NT2/D1 (cell line): ENCODE data around the gene PBX1.

Experiments
- SUZ12 ChIP-seq: IDR thresholded peaks from 2 replicates; pipeline ENCODE4 v1.6.1; 2011; ENCODE audit not compliant: insufficient read length, insufficient read depth; ENCODE audit errors: extremely low read depth
- YY1 ChIP-seq: IDR thresholded peaks from 2 replicates; pipeline ENCODE4 v1.6.1; 2011; ENCODE audit not compliant: insufficient read length, insufficient read depth
- ZNF274 ChIP-seq: IDR thresholded peaks from 2 replicates; pipeline ENCODE4 v1.6.1; 2011; ENCODE audit warnings: mild to moderate bottlenecking, low read depth, low read length

DNA sequence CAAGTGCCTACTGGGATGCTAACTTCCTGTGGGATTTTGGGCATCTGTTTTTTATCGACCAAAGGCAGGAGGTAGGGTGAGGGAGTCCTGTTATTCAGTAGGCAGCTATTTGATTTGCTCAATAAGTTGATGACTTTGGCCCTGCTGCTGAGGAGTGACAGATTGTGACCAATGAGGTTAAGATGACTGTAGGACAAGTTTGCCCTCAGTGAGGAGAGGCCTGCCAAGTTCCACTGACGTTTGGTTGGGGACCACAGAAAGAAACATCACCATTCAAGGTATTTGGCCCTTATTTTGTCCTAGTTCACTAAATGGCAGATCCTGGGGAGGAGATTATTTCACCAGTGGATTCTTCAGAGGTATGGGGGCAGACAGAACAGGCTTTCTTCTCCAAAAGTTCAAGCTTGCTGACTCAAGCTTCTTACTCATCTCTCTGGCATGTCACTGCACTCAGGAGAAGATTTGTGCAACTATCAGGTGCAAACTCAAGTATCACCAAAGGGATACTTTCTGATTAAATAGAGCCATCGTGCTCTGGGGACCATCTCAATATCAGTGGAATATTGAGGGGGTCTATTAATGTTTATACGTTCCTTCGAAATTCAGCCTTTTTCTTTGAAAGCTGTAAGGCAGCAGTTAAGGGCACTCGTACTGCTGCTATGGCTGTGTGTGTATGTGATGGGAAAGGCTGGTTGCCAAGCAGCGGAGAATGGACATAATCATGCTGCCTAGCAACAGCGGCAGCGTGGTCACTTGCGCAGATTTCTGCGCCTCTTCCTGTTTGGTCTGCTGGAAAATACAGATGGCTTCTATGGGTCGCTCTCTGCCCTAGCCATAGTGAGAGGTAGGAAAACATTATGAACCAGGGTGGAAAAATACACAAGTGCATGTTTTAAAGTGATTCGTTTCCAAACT lies 78.7 kb downstream of the PBX1 start:
- TF ChIP-seq SUZ12 (no peak), ZNF274 (no peak), YY1 (no peak)
